Immature natural killer cell (primary cell): ENCODE data around the gene SEMA3C. TPM values are rescaled to one million over a fixed set of nuclear protein-coding genes. Genes with fewer than 3 reads are reported as not detected.

Experiments used
- DNase-seq, 3 donors: peaks; one replicate each; pipeline ENCODE4 v3.0.0; 2022; ENCODE audit warnings: mixed read lengths in 1 of 3
- H3K27ac Mint-ChIP-seq, 6 donors: one replicate each; pipeline ENCODE4 v1.8.0; 2020; ENCODE audit warnings: mixed read lengths in 6 of 6, mild to moderate bottlenecking in 5 of 6, inconsistent platforms in 4 of 6, moderate library complexity in 3 of 6
- H3K27me3 Mint-ChIP-seq, 3 donors: one replicate each; pipeline ENCODE4 v1.8.0; 2020 to 2021; ENCODE audit warnings: low read depth in 3 of 3, mild to moderate bottlenecking in 3 of 3, mixed read lengths in 3 of 3, moderate library complexity in 3 of 3, inconsistent platforms in 1 of 3
- H3K36me3 Mint-ChIP-seq, 3 donors: one replicate each; pipeline ENCODE4 v1.8.0; 2020; ENCODE audit warnings: mixed read lengths in 3 of 3, inconsistent platforms in 2 of 3, mild to moderate bottlenecking in 2 of 3
- H3K4me1 Mint-ChIP-seq, 2 donors: one replicate each; pipeline ENCODE4 v1.8.0; 2020; ENCODE audit warnings: inconsistent platforms in 2 of 2, mild to moderate bottlenecking in 2 of 2, mixed read lengths in 2 of 2, moderate library complexity in 1 of 2
- H3K4me3 Mint-ChIP-seq, 5 donors: one replicate each; pipeline ENCODE4 v1.8.0; 2020; ENCODE audit warnings: mild to moderate bottlenecking in 5 of 5, mixed read lengths in 5 of 5, inconsistent platforms in 3 of 5, moderate library complexity in 3 of 5
- H3K9me3 Mint-ChIP-seq, 6 donors: one replicate each; pipeline ENCODE4 v1.8.0; 2020; ENCODE audit warnings: mild to moderate bottlenecking in 6 of 6, mixed read lengths in 6 of 6, inconsistent platforms in 4 of 6, moderate library complexity in 3 of 6
- polyA plus RNA-seq, 3 donors: library from polyadenylated mRNA; unstranded; fragments of 300-500 nt; fragmentation: Illumina TruSeq; gene quantifications; one replicate each; pipeline ENCODE4 v1.2.3, GENCODE V29; 2021

SEMA3C gene
- polyA plus RNA-seq, 3 donors from 2014 or later, result 0.18 to 0.53 TPM; not detected in 1

DNA sequence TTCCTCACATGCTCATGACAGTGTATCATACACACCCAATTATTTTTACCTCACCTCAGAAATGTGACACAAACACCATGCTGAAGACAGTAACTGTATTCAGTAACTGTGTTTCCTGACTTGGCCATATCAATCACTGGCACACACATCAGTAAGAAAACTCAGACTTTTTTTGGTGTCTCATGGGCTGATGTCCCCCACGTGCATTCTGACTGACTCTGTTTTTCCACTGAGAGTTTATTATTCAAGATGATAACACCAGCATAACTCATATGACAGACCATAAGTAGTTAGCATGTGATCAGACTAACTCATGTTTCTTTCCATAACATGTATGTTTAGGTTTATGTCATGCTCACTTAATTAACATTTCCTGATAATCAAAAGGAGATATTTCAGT lies 155.6 kb downstream of the SEMA3C start:
- H3K9me3 Mint-ChIP-seq, result peaks cover 0 to 10% (median under 1%) of the 10 kb centered on the region in 6 donors
- no peaks in the 10 kb centered on the region for H3K27me3 Mint-ChIP-seq
- no peak for DNase-seq
- H3K4me3 Mint-ChIP-seq, result no peak overlapping the region
- no peaks in the 10 kb centered on the region for H3K4me1 Mint-ChIP-seq
- no peak overlapping the region for H3K27ac Mint-ChIP-seq
- no peaks in the 10 kb centered on the region for H3K36me3 Mint-ChIP-seq

GRCh38 chr7:80760292-80760691 lies 158.6 kb downstream of the SEMA3C start:
- no peaks in the 10 kb centered on the region for H3K36me3 Mint-ChIP-seq
- DNase-seq, result no peak
- H3K4me1 Mint-ChIP-seq, result no peaks in the 10 kb centered on the region
- peaks cover 0 to 15% (median 4%) of the 10 kb centered on the region in 6 donors for H3K9me3 Mint-ChIP-seq
- H3K27me3 Mint-ChIP-seq, result peaks cover 0 to 3% (median 0%) of the 10 kb centered on the region in 3 donors
- H3K27ac Mint-ChIP-seq, result no peak overlapping the region
- H3K4me3 Mint-ChIP-seq, result no peak overlapping the region

DNA sequence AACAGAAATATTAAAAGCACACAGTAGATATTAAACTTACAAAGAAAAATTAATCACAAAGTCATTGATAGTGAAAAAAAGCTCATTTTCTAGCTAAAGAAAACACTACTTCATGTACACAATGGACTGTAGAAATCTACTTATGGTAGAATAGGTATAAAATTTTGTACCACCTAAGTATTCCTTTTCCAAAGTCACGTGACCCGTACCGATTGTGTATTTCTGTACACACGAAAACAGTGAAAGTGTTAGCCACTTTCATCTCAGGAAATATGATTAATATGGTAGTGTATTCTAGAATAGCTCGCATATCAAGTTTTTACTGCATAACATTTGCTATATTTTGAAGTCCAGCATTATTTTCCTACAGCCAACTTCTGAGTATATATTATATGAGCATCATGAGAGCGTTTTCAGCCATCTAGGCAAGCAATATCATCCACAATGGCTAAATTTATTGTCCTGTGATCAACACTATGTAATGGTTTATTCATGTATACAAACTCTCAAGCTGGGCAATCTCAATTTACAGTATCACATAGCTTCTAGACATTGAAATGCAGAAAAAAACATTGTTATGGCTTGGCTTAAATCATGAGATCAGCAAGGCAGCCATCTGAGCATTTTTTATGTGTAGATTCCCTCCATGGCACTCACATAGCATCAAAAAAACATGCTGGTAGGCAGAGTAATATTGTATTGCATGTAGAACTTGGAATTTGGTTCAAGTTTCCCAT lies 165.7 kb downstream of the SEMA3C start:
- Mint-ChIP-seq H3K9me3 (peaks cover 0 to 19% (median 4%) of the 10 kb centered on the region in 6 donors), H3K27ac (no peak overlapping the region), H3K36me3 (no peaks in the 10 kb centered on the region), H3K4me3 (no peak overlapping the region), H3K27me3 (peaks cover 0 to 3% (median 0%) of the 10 kb centered on the region in 3 donors), H3K4me1 (no peaks in the 10 kb centered on the region)
- no peak for DNase-seq

GRCh38 chr7:80749270-80749669 lies 169.6 kb downstream of the SEMA3C start:
- no peak overlapping the region for H3K27ac Mint-ChIP-seq
- H3K9me3 Mint-ChIP-seq, result peaks cover 0 to 25% (median 0%) of the 10 kb centered on the region in 6 donors
- H3K27me3 Mint-ChIP-seq, result peaks cover 0 to 1% (median 0%) of the 10 kb centered on the region in 3 donors
- H3K4me1 Mint-ChIP-seq, result no peaks in the 10 kb centered on the region
- no peak overlapping the region for H3K4me3 Mint-ChIP-seq
- H3K36me3 Mint-ChIP-seq, result no peaks in the 10 kb centered on the region
- DNase-seq, result no peak

- Mint-ChIP-seq H3K4me1 (no peaks in the 10 kb centered on the region), H3K36me3 (no peaks in the 10 kb centered on the region), H3K4me3 (no peak overlapping the region), H3K9me3 (peaks cover 0 to 29% (median 0%) of the 10 kb centered on the region in 6 donors), H3K27ac (no peak overlapping the region), H3K27me3 (peaks cover 0 to 1% (median 0%) of the 10 kb centered on the region in 3 donors)
- no peak for DNase-seq
These were observed 170.3 kb downstream of the SEMA3C start for GRCh38 chr7:80748363-80749042.

DNA sequence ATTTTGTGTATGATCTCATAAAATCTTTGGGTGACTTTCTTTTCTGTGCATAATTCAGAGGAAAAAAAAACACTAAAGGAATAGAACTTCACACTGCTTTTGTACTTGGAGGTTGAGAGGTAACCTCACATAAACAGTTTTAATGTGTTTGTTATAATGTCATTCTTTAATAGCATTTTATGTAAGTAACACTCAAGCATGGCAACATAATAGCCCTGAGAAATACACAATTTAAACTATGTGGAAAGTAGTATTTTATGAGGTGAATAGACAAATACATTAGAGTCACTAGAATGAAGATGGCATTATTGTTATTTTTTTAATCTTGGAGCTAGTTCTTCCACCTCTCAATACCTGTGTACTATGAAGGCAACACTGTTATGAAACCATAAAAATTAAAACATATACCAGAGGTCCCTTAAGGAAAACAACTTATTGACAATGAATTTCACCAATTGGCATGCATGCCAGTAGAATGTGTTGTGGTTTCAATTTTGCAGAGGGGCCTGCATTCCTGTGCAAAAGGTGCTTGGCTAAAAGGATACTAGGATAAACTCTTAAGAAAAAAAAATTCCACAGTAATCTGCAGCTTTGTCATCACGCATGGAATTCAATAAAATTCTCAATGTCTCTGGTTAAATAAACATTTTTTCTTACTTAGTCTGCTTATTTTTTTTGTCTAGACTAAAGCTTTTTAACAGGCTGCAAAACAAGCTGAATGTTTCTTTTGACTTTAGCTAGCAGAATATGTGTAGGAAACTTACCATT lies 177.9 kb downstream of the SEMA3C start:
- DNase-seq, result no peak
- H3K4me3 Mint-ChIP-seq, result no peak overlapping the region

DNA sequence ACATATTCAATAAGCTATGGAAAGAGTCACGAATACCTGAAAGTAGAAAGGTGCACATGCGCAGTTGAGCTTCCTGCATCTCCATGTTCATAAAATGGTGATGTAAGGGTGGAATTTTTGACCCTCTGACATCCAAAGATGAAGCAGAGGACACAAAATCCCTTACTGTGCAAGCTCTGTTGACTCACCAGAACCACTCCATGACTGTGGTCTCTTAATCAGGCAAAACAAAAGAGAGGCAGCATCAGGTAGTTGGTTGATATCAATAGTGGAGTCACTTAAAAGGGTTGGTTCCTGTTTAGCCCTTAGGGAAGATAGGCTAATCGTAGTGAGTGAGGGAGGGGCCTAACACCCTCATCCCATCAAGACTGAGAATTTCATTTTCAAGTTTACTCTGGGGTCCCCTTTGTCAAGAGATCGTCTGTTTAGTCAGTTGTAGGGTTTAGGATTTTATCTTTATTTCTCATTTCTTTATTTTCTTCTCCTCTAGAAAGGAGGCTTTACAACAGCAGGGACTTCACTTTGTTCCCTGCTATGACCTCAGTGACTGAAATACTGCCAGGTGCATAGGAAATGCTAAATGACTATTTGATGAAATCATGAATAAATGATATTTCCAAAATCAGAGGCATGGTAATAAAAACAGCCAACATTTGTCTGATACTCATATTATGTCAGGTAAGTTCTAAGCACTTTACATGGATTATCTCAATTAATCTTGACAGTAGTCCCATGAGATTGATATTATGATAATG lies 182.3 kb downstream of the SEMA3C start:
- Mint-ChIP-seq H3K27ac (no peak overlapping the region), H3K9me3 (peaks cover 2 to 26% (median 8%) of the 10 kb centered on the region in 6 donors)

More for the DNA sequence above, 177.9 kb downstream of the SEMA3C start:
- no peaks in the 10 kb centered on the region for H3K4me1 Mint-ChIP-seq
- no peaks in the 10 kb centered on the region for H3K36me3 Mint-ChIP-seq
- H3K27me3 Mint-ChIP-seq, result peaks cover 0 to 2% (median 1%) of the 10 kb centered on the region in 3 donors
- peaks cover 0 to 23% (median 1%) of the 10 kb centered on the region in 6 donors for H3K9me3 Mint-ChIP-seq
- H3K27ac Mint-ChIP-seq, result no peak overlapping the region

DNA sequence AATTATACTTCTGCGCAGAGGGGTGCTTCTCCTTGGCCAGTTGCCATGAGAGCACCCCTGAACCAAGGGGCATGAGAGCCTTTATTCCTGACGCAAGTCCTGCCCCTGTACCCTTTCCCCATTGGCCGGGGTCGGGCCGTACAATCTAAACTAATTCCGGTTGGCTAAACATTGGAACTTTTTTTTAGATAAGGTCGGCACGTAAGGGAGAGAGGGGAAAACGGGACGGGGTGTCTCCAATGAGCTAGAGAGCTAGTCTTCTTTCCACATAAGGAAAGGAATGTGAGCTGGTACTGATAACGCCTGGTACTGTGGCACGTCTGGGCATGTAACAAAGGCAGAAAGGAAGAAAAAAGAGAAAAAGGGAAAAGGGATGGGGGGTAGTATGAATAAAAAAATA lies 183.5 kb downstream of the SEMA3C start:
- Mint-ChIP-seq H3K27me3 (peaks cover 0 to 2% (median 0%) of the 10 kb centered on the region in 3 donors), H3K9me3 (peaks cover 2 to 33% (median 8%) of the 10 kb centered on the region in 6 donors), H3K27ac (no peak overlapping the region), H3K4me3 (no peak overlapping the region), H3K4me1 (no peaks in the 10 kb centered on the region), H3K36me3 (peaks cover 0 to 3% (median 0%) of the 10 kb centered on the region in 3 donors)
- no peak for DNase-seq

More for the DNA sequence above, 182.3 kb downstream of the SEMA3C start:
- Mint-ChIP-seq H3K36me3 (no peaks in the 10 kb centered on the region), H3K4me3 (no peak overlapping the region), H3K4me1 (no peaks in the 10 kb centered on the region), H3K27me3 (peaks cover 0 to 2% (median 0%) of the 10 kb centered on the region in 3 donors)
- no peak for DNase-seq

GRCh38 chr7:80734011-80734410 lies 184.8 kb downstream of the SEMA3C start:
- Mint-ChIP-seq H3K4me1 (no peaks in the 10 kb centered on the region), H3K27me3 (peaks cover 0 to 2% (median 0%) of the 10 kb centered on the region in 3 donors), H3K27ac (no peak overlapping the region), H3K36me3 (peaks cover 0 to 3% (median 0%) of the 10 kb centered on the region in 3 donors), H3K4me3 (no peak overlapping the region), H3K9me3 (peaks cover 2 to 36% (median 9%) of the 10 kb centered on the region in 6 donors)
- no peak for DNase-seq

GRCh38 chr7:80733333-80733915 lies 185.4 kb downstream of the SEMA3C start:
- peaks cover 0 to 3% (median 0%) of the 10 kb centered on the region in 3 donors for H3K36me3 Mint-ChIP-seq
- peaks cover 2 to 36% (median 9%) of the 10 kb centered on the region in 6 donors for H3K9me3 Mint-ChIP-seq
- H3K27me3 Mint-ChIP-seq, result peaks cover 0 to 2% (median 0%) of the 10 kb centered on the region in 3 donors
- H3K4me1 Mint-ChIP-seq, result no peaks in the 10 kb centered on the region
- H3K4me3 Mint-ChIP-seq, result no peak overlapping the region
- no peak overlapping the region for H3K27ac Mint-ChIP-seq
- DNase-seq, result no peak

DNA sequence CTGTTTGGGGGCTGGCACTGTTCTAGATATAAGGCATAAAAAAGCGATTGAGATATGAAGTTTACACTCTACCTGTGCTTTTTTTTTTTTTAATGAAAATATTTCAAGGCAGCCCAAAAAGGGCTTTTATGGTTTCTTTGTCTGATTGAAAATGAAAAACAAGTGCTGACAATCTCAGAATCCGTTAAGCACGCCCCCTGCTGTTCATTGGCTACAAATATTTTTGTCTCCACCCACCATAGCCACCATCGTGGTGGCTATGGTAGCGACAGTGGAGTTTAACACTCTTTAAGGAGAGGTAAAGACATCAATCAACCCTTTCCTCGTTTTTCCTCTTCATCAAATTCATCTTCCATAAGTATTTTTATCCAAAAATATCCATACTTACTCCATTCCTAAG lies 186.2 kb downstream of the SEMA3C start:
- Mint-ChIP-seq H3K27me3 (peaks cover 0 to 2% (median 0%) of the 10 kb centered on the region in 3 donors), H3K36me3 (peaks cover 0 to 3% (median 0%) of the 10 kb centered on the region in 3 donors), H3K27ac (no peak overlapping the region), H3K4me3 (no peak overlapping the region), H3K4me1 (no peaks in the 10 kb centered on the region), H3K9me3 (peaks cover 2 to 35% (median 9%) of the 10 kb centered on the region in 6 donors)
- DNase-seq, result no peak

DNA sequence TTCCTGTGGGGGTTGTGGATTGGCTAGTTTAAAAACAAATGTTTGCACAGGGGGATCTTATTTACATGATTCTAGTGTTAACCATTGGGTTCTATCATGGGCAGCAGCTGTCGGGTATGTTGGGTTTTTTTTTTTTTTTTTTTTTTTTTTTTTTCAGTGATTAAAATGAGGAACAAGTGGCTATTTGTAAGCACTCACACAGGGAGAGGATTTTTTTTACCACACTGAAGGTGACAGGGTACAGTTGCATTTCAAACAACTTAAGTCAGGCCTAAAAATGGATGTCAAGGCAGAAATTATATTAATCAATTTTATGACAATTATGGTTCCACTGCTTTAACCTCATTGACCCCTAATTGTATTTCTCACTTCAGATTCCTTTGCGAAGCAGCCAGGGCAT lies 187.6 kb downstream of the SEMA3C start:
- no peak overlapping the region for H3K27ac Mint-ChIP-seq
- no peaks in the 10 kb centered on the region for H3K27me3 Mint-ChIP-seq
- DNase-seq, result no peak
- no peaks in the 10 kb centered on the region for H3K4me1 Mint-ChIP-seq
- peaks cover 0 to 3% (median 0%) of the 10 kb centered on the region in 3 donors for H3K36me3 Mint-ChIP-seq
- H3K9me3 Mint-ChIP-seq, result peaks cover 2 to 24% (median 9%) of the 10 kb centered on the region in 6 donors
- H3K4me3 Mint-ChIP-seq, result no peak overlapping the region
